Measurements from ENCODE around the gene DAZAP1. TPM values are rescaled to one million over a fixed set of nuclear protein-coding genes. Genes with fewer than 3 reads are reported as not detected.

Gene DAZAP1
- total and polyA plus RNA-seq, 8 donors: 35.3 to 67.4 (median 55.1) TPM

- peaks cover 0 to 28% (median 10%) of the 10 kb centered on the region in 3 donors for H3K36me3 ChIP-seq
- no peak overlapping the region for H3K27ac ChIP-seq
- ATAC-seq (no peak), FAIRE-seq (no peak), DNase-seq (peak in 2 of 6 donors; percentile 42 to 82)
- H3K27me3 ChIP-seq: no peaks in the 10 kb centered on the region
- H3K9me3 ChIP-seq: no peaks in the 10 kb centered on the region
- 93% methylated on average over 37 of the region's 37 CpGs for WGBS, 2 donors
- H3K4me1 ChIP-seq: peaks cover 12 to 19% (median 19%) of the 10 kb centered on the region in 3 donors
- intact Hi-C loops (cut with DNase I): no loop called here
- TF ChIP-seq, protein P1, sequence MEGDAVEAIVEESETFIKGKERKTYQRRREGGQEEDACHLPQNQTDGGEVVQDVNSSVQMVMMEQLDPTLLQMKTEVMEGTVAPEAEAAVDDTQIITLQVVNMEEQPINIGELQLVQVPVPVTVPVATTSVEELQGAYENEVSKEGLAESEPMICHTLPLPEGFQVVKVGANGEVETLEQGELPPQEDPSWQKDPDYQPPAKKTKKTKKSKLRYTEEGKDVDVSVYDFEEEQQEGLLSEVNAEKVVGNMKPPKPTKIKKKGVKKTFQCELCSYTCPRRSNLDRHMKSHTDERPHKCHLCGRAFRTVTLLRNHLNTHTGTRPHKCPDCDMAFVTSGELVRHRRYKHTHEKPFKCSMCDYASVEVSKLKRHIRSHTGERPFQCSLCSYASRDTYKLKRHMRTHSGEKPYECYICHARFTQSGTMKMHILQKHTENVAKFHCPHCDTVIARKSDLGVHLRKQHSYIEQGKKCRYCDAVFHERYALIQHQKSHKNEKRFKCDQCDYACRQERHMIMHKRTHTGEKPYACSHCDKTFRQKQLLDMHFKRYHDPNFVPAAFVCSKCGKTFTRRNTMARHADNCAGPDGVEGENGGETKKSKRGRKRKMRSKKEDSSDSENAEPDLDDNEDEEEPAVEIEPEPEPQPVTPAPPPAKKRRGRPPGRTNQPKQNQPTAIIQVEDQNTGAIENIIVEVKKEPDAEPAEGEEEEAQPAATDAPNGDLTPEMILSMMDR (IDR thresholded peaks at IDR 0.05): no peak
- no peak overlapping the region for H3K4me3 ChIP-seq
Observed at GRCh38 chr19:1392939-1393530, 14.4 kb upstream of the DAZAP1 start.

DNA sequence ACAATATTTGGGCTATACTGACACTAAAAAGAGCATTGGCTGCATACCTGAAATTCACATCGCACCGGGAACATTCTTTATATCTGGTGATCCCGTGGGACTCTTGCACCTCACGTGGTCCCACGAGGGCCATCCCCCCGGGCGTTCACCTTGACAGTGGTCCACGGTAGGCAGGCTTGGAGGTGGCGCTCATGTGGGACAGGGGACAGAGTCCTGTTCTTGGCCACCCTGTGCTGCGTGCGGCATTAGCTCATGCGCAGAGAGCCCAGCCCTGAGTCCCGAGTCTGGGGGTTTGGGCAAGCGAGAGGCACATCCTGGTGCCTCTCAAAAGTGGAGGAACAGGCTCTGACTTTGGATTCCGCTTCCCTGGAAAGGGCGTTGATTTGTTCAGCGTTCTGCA is 13.5 kb upstream of the DAZAP1 start:
- H3K27me3 ChIP-seq: no peaks in the 10 kb centered on the region
- no peak for DNase-seq
- intact Hi-C loops (cut with DNase I): no loop called here
- 83 to 87% methylated on average over 17 of the region's 17 CpGs for WGBS, 2 donors
- peaks cover 0 to 25% (median 7%) of the 10 kb centered on the region in 3 donors for H3K36me3 ChIP-seq
- peak overlapping the region in 1 of 4 donors; percentile 28 for H3K27ac ChIP-seq
- TF ChIP-seq, protein P1 (IDR thresholded peaks at IDR 0.05): no peak
- H3K4me1 ChIP-seq: peaks cover 12 to 19% (median 19%) of the 10 kb centered on the region in 3 donors
- FAIRE-seq: no peak
- no peaks in the 10 kb centered on the region for H3K9me3 ChIP-seq
- no peak overlapping the region for H3K4me3 ChIP-seq
- ATAC-seq: no peak

DNA sequence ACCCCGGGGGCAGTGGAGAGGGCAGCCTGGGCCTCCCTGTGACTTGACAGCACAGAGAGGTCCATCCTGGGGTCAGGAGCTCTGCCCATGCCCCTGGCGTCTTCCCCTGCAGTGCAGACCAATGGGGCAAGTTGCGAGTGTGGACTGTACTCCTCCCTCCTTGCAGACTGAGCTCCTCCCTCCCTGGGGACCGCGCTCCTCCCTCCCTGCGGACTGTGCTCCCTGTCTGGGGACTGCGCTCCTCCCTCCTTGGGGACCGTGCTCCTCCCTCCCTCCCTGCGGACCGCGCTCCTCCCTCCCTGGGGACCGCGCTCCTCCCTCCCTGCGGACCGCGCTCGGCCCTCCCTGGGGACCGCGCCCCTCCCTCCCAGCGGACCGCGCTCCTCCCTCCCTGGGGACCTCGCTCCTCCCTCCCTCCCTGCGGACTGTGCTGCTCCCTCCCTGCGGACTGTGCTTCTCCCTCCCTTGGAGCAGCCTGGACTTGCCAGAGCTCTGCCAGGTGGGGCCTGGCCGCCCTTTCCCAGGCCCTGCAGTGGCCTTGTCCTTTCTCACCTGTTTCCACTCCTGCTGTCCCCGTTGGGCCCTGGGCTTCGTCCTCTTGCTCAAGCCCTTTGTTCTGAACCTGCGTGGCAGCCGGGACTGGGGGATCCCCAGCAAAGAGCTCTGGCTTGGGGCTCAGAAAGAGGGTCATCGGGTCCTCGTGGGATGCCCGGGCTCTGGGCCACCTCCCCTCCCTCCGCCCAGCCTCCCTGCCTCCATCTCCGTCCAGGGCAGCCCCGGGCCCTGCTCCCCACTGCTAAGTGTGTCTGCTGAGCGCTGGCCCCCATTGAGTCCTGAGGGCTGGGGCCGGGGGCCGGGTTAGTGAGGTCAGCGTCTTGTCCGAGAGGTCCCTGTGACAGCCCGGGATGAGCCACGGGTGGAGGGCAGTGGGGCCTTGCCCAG is 12.9 kb upstream of the DAZAP1 start:
- DNase-seq: peak; percentile 81 to 98 (median 94)
- 27% methylated on average over 41 to 43 of the region's 43 CpGs for WGBS, 2 donors
- ATAC-seq: peak; percentile 81 to 88 (median 85)
- FAIRE-seq: no peak
- intact Hi-C loops (cut with DNase I): no loop called here
- Histone ChIP-seq H3K27me3 (no peaks in the 10 kb centered on the region), H3K36me3 (peaks cover 0 to 20% (median 3%) of the 10 kb centered on the region in 3 donors), H3K4me1 (peaks cover 12 to 19% (median 19%) of the 10 kb centered on the region in 3 donors), H3K4me3 (peak overlapping the region in 1 of 4 donors; percentile 20), H3K9me3 (no peaks in the 10 kb centered on the region), H3K27ac (peak overlapping the region; percentile 76 to 81 (median 78))
- TF ChIP-seq, protein P1 (IDR thresholded peaks at IDR 0.05): no peak

GRCh38 chr19:1395194-1396018 is 12.0 kb upstream of the DAZAP1 start:
- Histone ChIP-seq H3K4me3 (peak overlapping the region in 2 of 4 donors; percentile 8 to 20), H3K36me3 (peaks cover 0 to 18% (median 0%) of the 10 kb centered on the region in 3 donors), H3K27ac (peak overlapping the region; percentile 76 to 81 (median 78)), H3K27me3 (no peaks in the 10 kb centered on the region), H3K9me3 (no peaks in the 10 kb centered on the region), H3K4me1 (peaks cover 12 to 23% (median 19%) of the 10 kb centered on the region in 3 donors)
- TF ChIP-seq, protein P1 (IDR thresholded peaks at IDR 0.05): no peak
- intact Hi-C loops (cut with DNase I): no loop called here
- FAIRE-seq: no peak
- ATAC-seq: peak; percentile 36 to 43 (median 40)
- WGBS, 2 donors: 33 to 48% methylated on average over 50 to 52 of the region's 52 CpGs
- DNase-seq: peak; percentile 59 to 93 (median 80)

Data from pancreas (tissue), 10 donors.